HCT116 (cell line): ENCODE data around the gene MED27.

Source experiments
- EZH2 ChIP-seq: fragments of 200-600 bp; sonication (generic); IDR thresholded peaks from 2 replicates; pipeline ENCODE4 v1.6.1; 2017; ENCODE audit warnings: antibody characterized with exemption, mixed run types
- POLR2AphosphoS5 ChIP-seq: IDR thresholded peaks from 2 replicates; pipeline ENCODE4 v1.6.1; 2011; ENCODE audit warnings: mild to moderate bottlenecking, low read depth, low read length, moderate library complexity
- SP1 ChIP-seq: IDR thresholded peaks from 2 replicates; pipeline ENCODE4 v1.6.1; 2012; ENCODE audit warnings: low read depth
- TCF7L2 ChIP-seq: IDR thresholded peaks from 2 replicates; pipeline ENCODE4 v1.7.0; 2011; ENCODE audit warnings: borderline replicate concordance, inconsistent platforms; ENCODE audit not compliant: insufficient read depth, insufficient read length; ENCODE audit errors: extremely low read depth
- TF ChIP-seq, protein P1 (sequence below), 3 experiments: fragments of 200-600 bp in 1 of 3; sonication (generic) in 1 of 3; IDR thresholded peaks in 2 of 3; conservative IDR thresholded peaks in 1 of 3; 2 replicates each; pipeline ENCODE4 v1.5.1; 2012 to 2017; ENCODE audit warnings: low read depth in 2 of 3, low read length in 2 of 3, antibody characterized with exemption in 1 of 3, borderline replicate concordance in 1 of 3, control low read depth in 1 of 3, mild to moderate bottlenecking in 1 of 3, mixed read lengths in 1 of 3, mixed run types in 1 of 3, moderate library complexity in 1 of 3; ENCODE audit not compliant: insufficient read depth in 1 of 3

DNA sequence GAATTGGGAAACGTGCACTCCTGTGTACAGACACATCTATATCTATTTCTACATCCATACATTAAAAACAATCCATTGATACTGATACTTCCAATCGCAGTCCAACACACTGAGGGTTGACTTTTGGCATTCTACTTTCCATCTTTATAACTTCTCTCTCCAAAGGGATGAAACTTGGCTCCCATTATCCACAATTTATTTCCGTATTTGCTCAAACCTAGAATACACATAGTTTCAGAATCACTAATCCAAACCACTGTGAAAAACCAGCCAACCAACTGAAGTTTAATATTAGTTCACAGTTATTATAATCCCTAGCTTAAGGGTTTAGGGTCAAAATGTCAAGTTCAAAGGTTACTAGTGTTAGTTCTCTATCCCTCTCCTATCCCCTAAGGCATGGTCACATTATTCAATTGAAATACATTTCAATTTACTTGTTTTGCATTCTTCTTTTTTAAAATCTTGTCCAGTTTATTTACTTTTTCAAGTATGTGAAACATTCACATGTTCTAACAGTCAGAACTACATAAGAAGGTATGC is 156.5 kb downstream of the MED27 start:
- TF ChIP-seq TCF7L2 (no peak), POLR2AphosphoS5 (no peak), SP1 (no peak), EZH2 (no peak)
- TF ChIP-seq, protein P1, sequence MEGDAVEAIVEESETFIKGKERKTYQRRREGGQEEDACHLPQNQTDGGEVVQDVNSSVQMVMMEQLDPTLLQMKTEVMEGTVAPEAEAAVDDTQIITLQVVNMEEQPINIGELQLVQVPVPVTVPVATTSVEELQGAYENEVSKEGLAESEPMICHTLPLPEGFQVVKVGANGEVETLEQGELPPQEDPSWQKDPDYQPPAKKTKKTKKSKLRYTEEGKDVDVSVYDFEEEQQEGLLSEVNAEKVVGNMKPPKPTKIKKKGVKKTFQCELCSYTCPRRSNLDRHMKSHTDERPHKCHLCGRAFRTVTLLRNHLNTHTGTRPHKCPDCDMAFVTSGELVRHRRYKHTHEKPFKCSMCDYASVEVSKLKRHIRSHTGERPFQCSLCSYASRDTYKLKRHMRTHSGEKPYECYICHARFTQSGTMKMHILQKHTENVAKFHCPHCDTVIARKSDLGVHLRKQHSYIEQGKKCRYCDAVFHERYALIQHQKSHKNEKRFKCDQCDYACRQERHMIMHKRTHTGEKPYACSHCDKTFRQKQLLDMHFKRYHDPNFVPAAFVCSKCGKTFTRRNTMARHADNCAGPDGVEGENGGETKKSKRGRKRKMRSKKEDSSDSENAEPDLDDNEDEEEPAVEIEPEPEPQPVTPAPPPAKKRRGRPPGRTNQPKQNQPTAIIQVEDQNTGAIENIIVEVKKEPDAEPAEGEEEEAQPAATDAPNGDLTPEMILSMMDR (IDR thresholded peaks at IDR 0.05 in 2 of 3, conservative IDR thresholded peaks at IDR 0.05 in 1 of 3; ENCODE audit: borderline replicate concordance in 1 of 3, insufficient read depth in 1 of 3, low read depth in 2 of 3, low read length in 2 of 3): no peak
